Suppressor macrophage (primary cell): Measurements from ENCODE around the gene TSHZ3.

Experiments used
- DNase-seq, 4 experiments: peaks; one replicate each; pipeline ENCODE4 v3.0.0-alpha.2; 2020 to 2022

The TSHZ3 gene

DNA sequence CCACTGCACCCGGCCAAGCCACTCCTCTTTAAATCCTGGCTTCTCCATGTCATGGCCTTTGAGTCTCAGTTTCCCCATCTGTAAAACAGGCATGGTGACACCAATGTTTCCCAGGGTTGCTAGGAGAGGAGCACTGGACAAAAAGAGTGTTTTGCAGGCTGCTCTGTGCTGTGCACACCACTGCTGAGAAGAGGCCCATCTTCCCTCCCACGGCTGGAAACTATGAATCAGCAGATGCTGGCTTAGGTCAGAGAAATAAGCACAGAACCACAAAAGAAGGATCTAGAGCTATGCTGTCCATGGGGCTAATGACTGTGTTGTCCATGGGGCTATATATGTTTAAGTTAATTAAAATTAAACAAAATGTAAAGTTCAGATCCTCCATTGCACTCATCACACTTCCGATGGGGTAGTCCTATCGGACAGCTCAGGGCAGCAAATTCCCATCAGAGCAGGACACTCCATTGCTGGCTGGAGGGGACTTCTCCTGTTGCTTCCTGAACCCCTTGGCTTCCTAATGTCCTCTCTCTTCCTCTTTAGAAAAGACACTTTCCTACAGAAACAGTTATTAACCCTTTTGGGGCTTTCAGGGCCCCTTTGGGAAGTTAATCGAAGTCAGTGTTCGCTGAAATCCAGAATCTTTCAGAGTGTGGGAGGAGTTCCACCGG lies 37.1 kb downstream of the TSHZ3 start:
- DNase-seq = peak; percentile 88 to 93 (median 90)

DNA sequence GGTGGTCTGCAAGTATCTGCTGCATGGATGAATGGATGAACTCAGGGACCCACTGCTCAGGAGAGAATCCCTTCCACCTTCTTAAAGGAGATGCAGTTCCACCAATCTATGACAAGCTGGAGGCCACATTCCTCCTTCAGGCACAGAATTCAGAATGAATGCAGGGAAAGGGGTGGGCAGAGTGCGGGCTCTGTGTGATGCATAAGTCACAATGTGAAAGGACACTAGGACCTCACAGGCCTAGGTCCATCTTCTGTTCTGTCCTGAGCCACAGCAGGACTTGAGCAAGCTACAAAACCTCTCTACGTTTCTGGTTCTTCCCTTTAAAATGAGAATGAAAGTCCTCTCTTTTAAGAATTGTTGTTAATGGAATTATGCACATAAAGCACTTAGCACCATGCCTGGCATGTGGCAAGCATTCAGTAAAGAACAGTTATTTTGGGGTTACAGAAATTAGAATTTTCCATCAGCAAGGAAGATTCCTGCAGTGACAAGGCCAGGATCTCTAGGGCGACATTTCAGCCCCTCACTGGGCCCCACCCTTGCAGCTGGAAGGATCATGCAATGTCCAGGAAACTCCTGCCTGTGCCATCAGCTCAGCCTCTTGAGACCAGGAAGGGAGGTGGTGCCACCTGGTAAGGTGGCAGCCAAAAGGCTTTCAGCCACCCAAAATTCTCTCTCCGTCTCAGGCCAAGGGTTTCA lies 38.7 kb downstream of the TSHZ3 start:
- no peak for DNase-seq

DNA sequence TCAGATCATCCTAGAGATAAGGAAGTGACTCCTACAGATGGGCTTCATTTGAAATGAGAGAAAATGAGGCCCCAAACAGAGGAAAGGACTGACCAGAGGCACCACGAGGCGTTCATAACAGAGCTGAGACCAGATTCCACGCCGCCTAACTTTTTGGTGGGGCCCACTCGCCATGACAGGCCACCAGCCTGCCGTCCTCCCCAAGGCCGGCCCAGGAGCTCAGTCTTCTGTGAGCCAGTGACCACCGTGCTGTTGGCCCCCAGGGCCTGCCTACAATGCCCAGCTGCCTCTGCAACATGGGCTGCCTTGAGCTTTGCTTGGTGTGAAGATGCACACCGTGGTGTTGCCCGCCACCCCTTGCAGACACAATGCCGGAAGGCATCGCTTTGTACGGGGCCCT lies 40.5 kb downstream of the TSHZ3 start:
- no peak for DNase-seq

DNA sequence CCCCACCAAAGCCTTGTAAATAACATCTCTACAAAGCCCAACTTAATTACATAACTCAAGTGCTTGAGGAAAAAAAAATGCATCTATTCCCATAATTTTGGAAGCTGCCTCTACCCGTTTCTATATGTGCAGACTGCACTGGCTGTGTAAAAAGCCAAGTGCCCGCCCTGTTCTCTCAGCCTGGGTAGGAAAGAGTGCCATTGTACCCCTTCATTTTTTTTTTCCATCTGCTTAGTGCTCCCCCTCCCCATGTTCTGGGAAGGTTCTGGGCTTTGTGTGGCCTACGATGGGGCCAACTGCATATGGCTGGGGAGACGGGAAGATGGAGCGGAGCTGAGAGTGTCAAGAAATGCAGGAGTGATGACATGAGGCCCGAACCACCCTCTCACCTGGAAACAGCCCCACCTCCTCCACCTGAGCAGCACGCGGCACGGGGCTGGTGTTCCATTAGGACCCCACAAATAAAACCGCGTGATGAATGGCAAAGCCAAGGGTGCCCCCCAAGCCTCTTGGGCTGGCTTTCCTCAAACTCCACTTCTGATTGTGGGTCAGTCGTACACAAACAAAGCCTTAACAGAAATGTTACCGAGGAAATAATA lies 42.1 kb downstream of the TSHZ3 start:
- no peak for DNase-seq

DNA sequence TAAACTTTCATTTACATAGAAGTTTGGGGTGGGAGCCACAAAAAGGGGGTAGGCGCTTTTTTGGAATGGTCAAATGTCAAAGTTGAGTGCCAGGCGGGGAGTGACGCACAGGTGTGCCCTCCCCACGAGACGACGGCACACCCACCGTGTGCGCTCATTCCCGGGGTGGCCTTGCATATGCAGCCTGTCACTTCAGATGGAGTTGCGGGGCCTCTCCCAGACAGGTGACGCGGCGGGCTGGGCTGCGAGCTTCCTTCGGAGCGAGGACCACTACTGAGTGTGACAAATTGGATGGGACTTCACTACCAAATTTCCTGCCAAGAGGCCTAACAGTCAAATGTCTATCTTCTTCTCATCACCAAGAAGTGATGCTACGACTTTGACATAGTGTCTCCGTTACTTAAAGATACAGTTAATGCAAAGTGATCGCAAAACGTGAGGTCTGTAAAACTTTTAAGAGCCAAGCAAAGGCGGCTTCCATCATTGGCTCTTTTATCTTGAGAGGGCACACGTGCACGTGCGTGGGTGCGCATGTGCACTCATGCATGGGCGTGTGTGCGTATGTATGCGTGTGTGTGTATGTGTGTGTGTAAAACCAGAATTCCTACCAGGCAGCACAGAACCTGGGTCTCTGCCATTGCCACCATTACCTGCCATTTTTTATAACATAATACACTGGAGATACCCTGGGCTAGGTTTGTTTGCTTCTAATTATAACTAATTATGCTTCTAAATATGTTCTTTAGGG lies 43.1 kb downstream of the TSHZ3 start:
- no peak for DNase-seq

DNA sequence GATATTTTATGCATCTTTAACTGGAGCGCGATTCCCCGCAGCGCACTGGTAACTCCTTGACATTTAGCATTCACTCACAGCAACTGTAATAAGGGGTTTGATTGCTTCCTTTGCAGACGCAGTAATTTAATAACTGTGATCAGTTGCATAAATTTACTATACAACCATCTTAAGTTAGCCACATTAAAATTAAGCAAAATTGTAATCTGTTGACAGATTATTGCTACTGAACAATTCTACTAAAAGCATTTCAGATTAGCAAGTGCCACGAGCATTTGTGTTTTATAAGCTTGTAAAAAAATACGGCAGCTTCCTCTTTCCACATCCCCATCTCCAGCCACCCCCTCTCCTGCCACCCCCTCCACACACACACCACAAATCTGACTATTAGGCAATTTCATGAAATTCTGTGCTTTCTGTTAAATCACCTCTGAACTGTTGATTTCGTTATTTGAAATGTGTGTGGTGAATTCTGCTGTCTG lies 44.4 kb downstream of the TSHZ3 start:
- DNase-seq = peak; percentile 55 to 89 (median 76)

DNA sequence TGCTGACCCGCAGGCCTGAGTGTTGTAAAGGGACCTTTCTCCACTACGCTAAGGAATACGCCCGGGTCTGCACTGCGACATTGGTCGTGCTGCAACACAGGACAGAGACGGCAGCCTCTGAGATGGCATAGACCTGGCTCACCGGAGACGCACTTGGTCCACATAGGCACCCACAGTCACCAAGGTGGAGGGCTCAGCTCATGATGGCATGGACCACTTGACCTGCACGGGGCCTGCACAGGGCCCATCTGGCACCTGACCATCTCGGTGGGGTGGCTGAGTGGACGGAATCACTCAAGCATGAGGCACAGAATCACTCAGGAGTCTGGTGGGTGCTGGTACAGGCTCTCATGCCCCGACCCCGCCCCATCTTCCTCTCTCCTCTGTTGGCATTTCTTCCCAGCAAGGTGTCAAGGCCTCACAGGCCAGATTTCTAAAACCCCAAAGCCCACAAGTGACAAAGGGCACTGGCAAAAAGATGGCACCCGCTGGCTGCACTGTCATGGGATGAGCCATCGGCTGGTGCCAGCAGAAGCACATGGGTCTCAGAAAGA lies 45.9 kb downstream of the TSHZ3 start:
- DNase-seq = no peak

DNA sequence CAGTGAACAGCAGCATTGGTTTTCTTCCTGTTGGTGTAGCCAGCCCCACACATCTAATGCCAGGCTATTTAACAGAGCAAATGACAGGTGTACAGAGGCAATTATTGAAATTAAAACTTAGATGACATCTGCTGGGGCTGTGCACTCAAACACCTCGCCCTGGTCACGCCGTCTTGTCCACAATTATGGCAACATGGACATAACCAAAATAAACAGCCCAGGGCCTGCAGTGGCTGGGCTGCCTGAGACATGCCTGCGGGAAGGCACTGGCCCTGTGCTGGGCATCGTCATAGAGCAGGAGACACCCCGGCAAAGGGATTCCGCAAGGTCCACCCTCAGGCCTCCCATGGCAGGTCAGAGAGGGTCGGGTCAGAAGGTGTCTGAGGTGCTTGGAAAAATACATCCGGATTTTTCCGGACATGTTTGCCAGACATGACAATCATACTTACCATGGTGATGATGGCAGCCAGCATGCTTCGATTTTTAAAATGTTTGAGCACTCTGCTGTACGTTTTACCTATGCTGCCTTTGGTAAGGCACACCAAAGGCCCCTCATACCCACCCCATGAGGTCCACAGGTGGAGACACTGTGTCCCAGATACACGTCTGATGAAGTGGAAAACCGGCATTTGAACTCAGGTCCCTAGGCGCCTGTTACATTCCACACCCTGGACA lies 47.8 kb downstream of the TSHZ3 start:
- no peak for DNase-seq

DNA sequence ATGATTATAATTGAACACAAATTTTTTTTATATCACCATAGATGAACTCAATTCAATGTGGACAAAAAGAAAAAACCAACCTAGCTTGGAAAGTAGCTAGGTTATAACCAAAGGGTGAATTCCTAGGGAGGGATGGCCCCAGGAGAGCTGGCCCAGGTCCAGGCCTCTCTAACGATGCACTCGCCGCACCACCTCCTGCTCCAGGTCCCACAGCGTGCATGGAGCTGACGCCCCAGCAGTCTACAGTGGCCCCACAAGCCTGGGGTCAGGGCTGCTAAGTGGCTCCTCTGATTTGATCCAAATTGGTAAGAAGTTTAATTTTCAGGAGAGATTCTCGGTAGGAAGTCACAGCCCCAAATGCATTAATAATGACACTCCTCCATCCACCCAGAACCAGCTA lies 48.8 kb downstream of the TSHZ3 start:
- no peak for DNase-seq

DNA sequence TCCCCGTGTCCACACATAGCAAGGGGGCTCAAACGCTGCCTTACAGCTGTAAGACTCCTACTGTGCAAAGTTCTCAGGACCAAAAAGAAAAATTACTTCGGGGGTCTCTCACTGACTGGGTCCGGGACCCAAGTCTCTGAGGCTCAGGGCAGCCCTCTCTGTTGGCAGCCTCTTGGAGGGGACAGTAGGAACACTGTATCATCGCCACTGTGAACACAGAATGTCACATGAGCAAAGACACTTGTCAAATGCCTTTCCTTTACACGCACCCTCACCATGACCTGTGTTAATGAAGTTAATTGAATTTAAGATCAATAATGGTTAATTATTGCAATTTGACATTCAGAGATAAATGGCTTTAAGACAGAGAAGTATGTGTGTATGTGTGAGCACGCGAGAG lies 49.6 kb downstream of the TSHZ3 start:
- no peak for DNase-seq

DNA sequence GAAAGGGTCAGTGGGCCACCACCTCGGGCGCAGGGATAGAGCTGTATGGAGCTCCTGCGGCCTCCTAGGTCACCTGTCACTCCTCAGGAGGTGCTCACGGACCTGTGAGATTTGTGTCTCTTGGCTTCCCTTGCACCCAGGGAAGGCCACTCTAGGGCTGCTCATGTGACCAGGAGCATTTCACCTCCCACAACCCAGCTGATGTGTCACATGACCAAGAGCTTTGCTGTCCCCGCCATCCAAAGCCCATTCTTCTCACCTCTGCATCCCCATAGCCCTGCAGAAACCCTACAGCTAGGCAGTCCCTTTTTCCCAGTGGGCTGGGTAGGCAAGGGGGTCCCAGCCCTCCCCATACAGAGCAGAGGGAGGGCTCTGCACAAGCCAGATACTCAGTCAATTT lies 51.2 kb downstream of the TSHZ3 start:
- DNase-seq = no peak

DNA sequence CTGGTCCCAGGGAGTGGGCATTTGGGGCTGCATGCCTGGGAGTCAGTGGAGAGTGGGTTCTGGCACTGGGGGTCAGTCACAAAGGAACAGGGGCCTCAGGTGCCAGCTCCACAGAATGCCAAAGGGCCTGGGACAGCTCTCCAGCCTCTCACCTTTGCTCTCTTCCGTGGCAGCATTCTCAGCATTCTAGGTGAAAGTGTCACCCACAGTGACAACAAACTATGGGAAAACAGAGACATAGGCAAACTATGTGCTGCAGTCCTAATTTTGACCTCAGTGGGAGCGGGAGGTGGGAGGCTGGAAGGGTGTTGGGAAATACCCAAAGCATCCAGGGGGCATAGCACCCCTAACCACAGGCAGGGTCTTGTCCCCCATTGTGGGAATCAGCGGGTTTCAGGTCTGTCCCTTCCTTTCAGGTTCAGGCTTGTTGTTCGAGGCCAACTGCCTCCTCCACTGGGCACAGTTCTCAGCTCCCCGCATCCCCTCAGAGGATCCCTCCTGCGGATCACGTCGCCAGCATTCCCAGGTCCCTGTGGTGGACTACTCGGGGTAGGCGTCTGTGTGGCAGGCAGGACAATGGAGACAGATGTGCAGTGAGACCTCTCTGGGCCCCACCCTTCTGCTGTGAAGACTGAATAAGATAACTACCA lies 52.4 kb downstream of the TSHZ3 start:
- DNase-seq = no peak

DNA sequence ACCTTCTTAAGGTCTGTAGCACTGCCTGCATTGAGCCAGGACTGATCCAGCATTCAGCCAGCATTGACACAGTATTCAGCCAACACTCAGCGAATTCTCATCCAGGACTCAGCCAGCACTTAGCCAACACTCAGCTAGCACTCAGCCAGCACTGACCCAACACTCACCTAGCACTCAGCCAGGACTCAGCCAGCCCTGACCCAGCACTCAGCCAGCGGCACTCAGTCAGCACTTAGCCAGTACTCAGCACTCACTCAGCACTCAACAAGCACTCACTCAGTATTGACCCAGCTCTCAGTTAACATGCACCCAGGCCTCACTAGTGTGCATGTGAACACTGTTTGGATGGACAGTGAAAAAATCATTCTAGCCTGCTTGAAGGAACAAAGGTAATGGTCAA lies 55.0 kb downstream of the TSHZ3 start:
- no peak for DNase-seq

DNA sequence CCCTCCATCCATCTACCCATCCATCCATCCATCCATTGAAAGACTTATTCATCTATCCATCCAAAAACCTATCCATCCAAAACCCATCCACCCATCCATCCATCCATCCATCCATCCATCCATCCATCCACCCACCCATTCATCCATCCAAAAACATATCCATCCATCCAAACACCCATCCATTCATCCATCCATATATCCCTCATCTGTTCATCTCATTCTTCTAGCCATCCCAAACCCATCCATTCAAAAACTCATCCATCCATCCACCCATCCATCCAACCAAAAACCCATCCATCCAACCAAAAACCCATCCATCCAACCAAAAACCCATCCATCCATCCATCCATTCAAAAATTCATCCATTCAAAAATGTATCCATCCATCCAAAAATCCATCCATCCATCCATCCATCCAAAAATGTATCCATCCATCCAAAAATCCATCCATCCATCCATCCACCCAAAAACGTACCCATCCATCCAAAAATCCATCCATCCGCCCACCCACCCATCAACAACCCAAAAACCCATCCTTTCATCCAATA lies 56.5 kb downstream of the TSHZ3 start:
- no peak for DNase-seq

DNA sequence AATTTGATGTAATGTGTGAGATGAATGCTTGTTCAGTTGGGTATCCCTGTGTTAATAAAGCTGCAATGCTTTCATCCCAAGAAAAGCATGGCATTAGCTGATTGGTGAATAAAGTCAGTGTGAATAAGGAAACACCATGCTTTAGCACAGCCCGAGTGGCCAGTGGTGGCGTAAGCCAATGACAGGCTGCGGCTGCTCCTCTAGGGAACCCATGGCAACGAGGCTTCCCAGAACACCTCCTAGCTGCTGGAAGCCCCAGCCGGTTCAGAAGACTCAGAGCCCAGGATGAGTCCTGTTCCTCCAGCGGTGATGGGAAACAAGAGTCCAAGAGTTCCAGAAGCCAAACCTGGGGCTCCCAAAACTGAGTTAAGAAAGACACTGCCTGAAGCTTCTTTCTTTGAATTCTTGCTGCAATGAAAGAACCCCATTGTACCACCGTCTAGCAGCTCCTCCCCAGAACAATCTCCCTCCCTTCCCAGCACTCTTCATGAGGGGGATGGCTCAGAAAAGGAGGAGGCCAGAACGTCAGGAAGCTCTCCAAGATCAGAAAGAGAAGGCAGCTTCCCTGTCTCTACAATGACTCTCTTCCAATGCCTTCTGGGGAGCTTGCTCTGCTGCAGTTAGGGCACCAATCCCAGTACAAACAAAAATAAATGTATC lies 58.2 kb downstream of the TSHZ3 start:
- DNase-seq = no peak

DNA sequence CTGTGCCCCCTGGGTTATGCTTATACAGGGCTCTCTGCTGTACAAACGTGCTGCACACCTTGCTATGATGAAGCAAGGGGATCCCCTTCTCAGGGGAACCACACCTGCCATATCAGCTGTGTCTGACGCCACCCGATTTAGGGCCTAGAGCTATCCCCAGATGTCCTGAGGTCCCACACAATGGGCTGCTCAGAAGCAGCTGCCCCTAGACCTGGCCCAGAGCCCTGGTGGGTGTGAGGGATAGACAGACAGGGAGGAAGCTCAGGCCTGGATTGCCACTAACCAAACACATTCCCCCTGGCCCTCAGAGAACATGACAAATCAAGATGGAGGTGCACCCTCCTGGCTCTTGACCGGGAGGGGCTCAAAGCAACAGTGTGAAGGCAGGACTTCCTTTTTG lies 59.3 kb downstream of the TSHZ3 start:
- DNase-seq = no peak

DNA sequence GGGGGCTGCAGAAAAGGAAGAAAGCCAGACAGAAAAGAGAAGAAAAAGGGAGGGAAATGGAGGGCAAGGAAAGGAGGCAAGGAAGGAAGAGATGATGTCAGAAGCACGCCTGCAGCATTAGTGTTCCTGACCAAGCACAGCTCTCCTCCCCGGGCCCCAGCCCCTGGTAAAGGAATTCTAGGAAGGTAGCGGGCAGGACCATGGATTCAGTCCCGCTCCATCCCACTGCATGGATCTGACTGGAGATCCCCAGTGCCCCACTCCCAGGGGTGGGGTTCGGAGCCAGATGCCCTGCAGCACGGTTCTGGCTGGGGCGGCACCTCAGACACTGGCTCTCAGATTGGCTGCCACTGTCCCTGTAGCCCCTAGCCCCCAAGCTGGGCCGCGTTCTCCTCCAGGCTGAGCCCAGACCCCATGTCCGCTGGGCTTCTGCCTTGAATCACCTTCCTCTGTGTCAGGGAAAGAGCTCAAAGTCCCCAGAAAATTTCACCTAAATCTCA lies 59.8 kb downstream of the TSHZ3 start:
- DNase-seq = no peak

DNA sequence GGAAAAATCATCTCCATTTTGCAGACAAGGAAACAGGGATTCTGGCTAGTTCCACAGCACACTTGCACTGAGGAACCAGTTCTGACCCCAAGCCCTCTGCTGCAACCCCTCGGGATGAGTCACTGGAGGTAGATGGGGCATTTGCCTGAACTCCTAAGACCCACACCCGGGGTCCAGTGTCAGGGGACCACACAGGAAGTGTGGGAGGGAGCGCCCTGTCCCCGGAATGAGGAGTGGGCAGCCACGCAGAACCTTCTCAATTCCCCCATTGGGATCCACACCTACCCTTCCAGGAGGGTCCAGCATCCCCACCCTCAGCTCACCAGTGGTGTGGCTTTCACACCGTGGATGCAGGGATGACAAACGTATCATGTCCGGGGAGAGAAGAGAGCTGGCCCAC lies 62.7 kb downstream of the TSHZ3 start:
- DNase-seq = no peak

DNA sequence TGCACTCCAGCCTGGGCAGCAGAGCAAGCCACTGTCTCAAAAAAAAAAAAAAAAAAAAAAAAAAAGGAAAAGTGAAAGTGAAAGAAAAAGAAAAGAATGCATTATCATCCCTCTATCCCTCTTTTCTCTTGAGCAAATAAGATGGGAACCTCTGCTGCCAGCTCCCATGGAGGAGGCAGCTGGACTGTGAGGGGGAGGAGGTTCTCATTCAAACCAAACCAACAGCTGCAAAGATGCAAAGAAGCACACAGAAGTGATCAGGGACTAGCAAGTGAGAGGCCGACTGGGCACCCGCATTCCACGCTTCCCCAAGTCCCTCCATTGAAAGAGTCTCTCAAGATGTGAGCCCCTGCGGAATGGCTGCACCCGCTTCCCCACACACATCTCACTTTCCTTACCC lies 63.5 kb downstream of the TSHZ3 start:
- DNase-seq = no peak

DNA sequence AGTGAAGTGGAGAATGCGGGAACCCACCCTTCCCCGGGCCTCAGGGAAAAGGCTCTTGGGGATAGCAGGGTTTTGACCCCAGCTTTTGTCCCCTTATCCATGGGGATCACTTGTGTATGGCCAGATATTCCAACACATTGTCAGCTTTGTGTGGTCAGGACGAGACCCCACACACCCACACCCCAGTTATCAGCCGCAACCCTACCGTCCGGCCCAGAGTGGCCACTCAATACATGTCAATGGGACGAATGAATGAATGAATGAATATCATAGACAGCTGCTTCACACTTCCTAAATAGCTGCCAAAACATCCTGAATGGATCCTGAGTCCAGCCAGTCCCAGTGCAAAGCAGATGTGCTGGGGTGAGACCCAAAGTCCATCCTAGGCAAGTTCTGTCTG lies 64.6 kb downstream of the TSHZ3 start:
- DNase-seq = no peak

DNA sequence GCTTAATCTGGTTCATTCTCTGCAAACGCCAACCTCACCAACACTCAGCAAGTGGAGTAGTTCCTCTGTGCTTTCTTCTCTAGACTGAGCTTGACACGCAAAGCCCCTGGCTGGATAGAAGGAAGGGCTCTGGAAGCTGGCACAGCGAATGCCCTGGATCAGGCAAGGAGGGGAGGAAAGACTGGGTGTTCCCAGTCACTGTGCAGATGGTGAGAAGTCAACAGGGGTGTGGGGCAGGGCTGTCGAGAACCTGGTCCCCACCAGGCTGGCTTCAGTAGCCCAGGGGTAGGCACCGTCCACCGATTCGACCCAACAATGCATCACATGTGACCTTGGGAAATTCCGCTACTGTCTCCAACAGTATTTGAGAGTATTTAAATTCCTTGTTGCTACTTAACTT lies 65.5 kb downstream of the TSHZ3 start:
- no peak for DNase-seq
